Activated T-helper 1 cell treated with anti-CD3 and anti-CD28 coated beads, Interleukin-12 subunit alpha, Interleukin-12 subunit beta, Interleukin-2, Interleukin-4 antibody, amounts not matched to agents 30 ng/mL and 10 ng/mL and 1 ng/mL, durations not matched to agents 14 hours and 24 hours and 36 hours (primary cell): ENCODE data around the gene CD2BP2. TPM values are rescaled to one million over a fixed set of nuclear protein-coding genes. Genes with fewer than 3 reads are reported as not detected.
A peak's percentile ranks its signal among the peaks of the same experiment; 100 is the strongest.
"Not testable (repeated sequence)": the region's sequence is repeated elsewhere in the genome, so short reads cannot be mapped to it uniquely, and the experiment has no call there.

Source experiments
- DNase-seq: peaks from one replicate; pipeline ENCODE4 v3.0.0; 2021; ENCODE audit warnings: low spot score
- H3K27ac Mint-ChIP-seq: one replicate; pipeline ENCODE4 v1.8.0; 2021; ENCODE audit warnings: mild to moderate bottlenecking, mixed read lengths
- H3K27me3 Mint-ChIP-seq: one replicate; pipeline ENCODE4 v1.8.0; 2022; ENCODE audit warnings: mild to moderate bottlenecking, moderate library complexity, mixed read lengths; ENCODE audit not compliant: insufficient read depth
- H3K36me3 Mint-ChIP-seq: one replicate; pipeline ENCODE4 v1.8.0; 2021; ENCODE audit warnings: low read depth, mixed read lengths
- H3K4me1 Mint-ChIP-seq: one replicate; pipeline ENCODE4 v1.8.0; 2021; ENCODE audit warnings: low read depth, mixed read lengths
- H3K4me3 Mint-ChIP-seq: one replicate; pipeline ENCODE4 v1.8.0; 2021; ENCODE audit warnings: mild to moderate bottlenecking, moderate library complexity, mixed read lengths
- H3K9me3 Mint-ChIP-seq: one replicate; pipeline ENCODE4 v1.8.0; 2021; ENCODE audit warnings: mixed read lengths
- intact Hi-C: fragments of 100-400 bp; cut with micrococcal nuclease; formaldehyde crosslinking; loops from one replicate; pipeline ENCODE4 v1.15.1; 2024
- total RNA-seq: library from RNA; stranded (reverse); gene quantifications from 2 replicates; pipeline ENCODE4 v1.2.3, GENCODE V29; 2022

The CD2BP2 gene
- total RNA-seq, 1 donor from 2014 or later: 100 TPM

DNA sequence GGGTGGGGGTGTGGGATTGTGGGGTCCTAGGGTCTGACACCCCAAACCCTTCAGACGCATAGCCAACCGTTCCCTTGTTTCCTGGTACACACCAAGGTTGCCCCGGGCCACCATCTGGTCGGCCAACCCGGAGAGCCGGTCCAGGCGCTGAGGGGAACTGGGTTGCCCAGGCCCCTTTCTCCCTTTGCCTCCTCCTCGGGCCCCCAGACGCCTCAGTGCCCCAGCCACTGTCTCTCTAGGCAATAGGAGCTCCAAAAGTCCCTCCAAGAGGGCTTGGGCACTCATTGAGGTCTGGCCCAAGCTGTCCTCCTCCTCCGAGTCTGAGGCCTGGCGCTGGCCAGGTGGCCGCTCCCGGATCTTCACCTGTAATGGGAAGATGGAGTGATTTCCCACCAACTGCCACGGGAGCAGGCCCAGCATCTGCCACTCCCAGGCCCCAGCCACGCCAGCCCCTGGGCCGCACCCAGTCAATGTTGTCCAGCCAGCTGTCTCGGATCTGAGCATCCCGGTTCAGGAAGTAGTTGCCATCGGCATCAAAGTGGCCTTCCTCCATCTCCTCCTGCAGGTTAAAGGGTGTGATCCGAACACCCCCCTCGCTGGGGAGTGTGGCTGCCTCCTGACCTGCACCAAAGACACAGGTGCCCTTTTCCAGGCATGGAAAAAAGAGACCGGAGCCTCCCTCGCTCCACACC lies 1.5 kb downstream of the CD2BP2 start:
- Mint-ChIP-seq H3K27me3 (no peaks in the 10 kb centered on the region), H3K4me1 (peaks cover 54% of the 10 kb centered on the region), H3K36me3 (peaks cover 48% of the 10 kb centered on the region), H3K9me3 (no peaks in the 10 kb centered on the region), H3K4me3 (peak overlapping the region; percentile 91), H3K27ac (peak overlapping the region; percentile 84)
- DNase-seq: no peak
- intact Hi-C loops: no loop called here

DNA sequence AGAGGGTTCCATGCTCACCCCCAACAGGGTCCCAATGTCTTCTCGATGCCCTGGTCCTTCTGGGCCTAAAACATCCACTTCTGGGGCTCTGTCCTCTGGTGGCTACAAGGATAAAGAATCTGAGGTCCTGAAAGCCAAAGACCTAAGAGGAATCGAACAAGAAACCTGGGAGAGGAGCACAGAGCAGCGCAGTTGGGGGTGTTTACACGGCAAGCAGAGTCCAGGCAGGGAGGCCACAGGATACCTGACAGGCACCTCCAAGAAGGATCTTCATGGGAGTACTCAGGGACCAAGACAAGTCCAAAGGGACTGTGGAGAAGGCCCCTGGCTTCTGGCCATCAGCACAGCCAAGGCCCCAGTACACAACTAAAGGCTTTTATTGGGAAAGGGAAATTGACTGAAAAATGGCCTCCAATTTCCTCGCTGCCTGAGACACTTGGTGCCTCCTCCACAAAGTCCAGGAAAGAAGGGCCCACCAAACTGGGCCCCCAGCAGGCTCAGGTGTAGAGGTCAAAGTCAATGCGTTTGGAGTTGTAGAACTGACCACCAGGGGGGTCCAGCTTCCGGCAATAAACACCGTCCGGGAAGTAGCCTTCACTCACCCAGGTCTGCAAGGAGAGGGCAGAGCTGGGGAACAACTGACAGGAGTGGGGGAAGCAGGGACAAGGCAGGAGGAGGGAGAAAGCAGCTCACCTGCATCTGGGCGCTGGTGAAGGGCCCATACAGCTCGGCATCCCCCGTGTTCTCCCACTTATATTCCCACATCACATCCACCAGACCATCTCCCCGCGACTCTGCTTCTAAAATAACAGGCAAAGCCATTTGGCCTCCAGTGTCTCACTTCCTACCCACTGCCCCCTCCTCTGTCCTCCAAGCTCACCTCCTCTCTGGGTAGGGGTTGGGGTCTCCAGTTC lies 2.4 kb downstream of the CD2BP2 start:
- H3K36me3 Mint-ChIP-seq: peaks cover 47% of the 10 kb centered on the region
- H3K4me1 Mint-ChIP-seq: peaks cover 54% of the 10 kb centered on the region
- H3K27ac Mint-ChIP-seq: no peak overlapping the region

DNA sequence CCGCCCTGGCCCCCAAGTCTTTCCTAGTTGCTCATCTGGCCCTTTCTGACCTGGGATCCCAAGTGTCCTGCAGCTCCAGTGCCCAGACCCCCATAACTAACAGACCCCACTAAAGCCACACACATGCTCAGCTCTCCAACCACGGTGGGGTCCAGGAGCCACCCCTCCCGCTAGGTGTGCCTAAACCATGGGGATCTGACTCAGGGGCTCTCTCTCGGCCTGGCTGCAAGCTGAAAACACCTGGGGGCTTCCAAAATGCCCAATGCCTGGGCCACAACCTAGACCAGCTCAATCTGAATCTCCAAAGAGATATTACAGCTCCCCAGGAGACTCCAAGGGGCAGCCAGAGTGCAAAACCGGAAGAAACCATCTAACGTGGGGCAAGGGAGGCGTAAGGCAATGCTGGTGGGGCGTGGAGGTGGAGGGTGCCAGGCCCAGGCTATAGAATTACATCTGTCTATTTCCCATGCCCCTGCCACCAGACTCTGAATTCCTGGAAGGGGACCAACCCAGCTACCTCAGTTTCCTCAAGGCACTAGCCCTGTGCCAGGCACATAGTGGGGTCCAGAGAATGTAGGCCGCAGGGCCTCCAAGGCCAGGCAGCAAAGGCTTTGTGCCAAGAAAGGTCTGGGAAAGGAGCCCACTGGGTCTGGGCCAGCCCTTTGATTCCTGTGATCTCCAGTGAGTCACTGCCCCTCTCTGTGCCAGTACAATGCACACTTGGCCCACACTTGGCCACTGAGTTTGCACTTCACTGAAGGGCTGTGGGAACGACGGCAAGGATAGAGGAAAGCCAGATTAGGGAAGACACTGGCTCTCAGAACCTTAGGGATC lies 3.3 kb downstream of the CD2BP2 start:
- Mint-ChIP-seq H3K27ac (peak overlapping the region; percentile 58), H3K4me1 (peaks cover 54% of the 10 kb centered on the region), H3K36me3 (peaks cover 42% of the 10 kb centered on the region), H3K27me3 (no peaks in the 10 kb centered on the region), H3K4me3 (peak overlapping the region; percentile 53), H3K9me3 (no peaks in the 10 kb centered on the region)
- DNase-seq: no peak
- intact Hi-C loops: no loop called here

More for the DNA sequence above, 2.4 kb downstream of the CD2BP2 start:
- intact Hi-C loops: no loop called here
- Mint-ChIP-seq H3K27me3 (no peaks in the 10 kb centered on the region), H3K9me3 (no peaks in the 10 kb centered on the region), H3K4me3 (peak overlapping the region; percentile 53)
- DNase-seq: no peak

DNA sequence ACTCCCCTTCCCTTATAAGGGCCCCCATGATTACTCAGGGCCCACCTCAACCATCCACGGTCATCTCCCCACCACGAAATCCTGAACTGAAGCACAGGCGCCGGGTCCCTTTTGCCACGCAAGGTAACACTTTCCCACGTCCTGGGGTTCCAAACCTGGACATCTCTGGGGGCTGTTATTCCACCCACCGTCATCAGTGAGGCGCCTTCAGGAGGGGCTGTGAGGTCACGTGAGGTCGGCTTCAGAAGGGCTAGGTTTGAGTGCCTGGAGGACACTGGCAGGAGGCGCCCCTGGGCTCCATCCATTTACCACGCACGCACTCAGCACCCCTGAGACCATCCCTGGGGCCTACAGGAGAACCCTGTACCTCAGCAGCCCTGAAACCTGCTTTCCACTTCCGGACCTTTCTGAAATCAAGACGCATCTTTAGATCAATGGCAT lies 4.1 kb downstream of the CD2BP2 start:
- no peaks in the 10 kb centered on the region for H3K9me3 Mint-ChIP-seq
- peaks cover 50% of the 10 kb centered on the region for H3K4me1 Mint-ChIP-seq
- H3K4me3 Mint-ChIP-seq: no peak overlapping the region

DNA sequence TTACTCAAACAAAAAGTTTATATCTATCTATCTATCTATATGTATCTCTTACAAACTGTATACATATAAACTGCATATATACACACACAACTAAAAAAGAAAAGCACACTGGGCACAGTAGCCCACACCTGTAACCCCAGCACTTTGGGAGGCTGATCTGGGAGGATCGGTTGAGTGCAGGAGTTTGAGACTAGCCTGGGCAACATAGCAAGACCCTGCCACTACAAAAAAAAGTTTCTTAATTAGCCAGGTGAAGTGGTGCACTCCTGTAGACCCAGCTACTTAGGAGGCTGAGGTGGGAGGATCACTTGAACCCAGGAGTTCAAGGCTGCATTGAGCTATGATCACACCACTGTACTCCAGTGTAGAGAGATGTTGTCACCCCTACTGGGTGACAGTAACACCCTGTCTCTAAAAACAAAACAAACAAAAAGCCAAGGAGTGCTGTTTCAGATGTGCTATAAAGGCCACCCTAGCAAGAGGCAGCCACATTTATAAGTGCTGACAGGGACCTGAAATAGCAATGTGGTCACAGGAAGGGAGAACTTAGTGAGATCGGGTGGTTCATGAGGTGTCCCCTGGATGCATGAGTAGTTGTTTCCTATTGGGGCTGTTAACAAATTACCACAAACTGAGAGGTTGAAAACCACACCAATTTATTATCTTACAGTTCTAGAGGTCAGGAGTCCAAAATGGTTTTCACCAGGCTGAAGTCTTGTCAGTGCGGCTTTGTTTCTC lies 4.8 kb downstream of the CD2BP2 start:
- Mint-ChIP-seq H3K4me1 (peaks cover 43% of the 10 kb centered on the region), H3K9me3 (no peaks in the 10 kb centered on the region), H3K27ac (peak overlapping the region; percentile 69), H3K36me3 (peaks cover 37% of the 10 kb centered on the region), H3K4me3 (no peak overlapping the region), H3K27me3 (no peaks in the 10 kb centered on the region)
- DNase-seq: no peak
- intact Hi-C loops: no loop called here

More for the DNA sequence above, 4.1 kb downstream of the CD2BP2 start:
- DNase-seq: no peak
- Mint-ChIP-seq H3K27me3 (no peaks in the 10 kb centered on the region), H3K36me3 (peaks cover 38% of the 10 kb centered on the region), H3K27ac (peak overlapping the region; percentile 69)
- intact Hi-C loops: no loop called here

DNA sequence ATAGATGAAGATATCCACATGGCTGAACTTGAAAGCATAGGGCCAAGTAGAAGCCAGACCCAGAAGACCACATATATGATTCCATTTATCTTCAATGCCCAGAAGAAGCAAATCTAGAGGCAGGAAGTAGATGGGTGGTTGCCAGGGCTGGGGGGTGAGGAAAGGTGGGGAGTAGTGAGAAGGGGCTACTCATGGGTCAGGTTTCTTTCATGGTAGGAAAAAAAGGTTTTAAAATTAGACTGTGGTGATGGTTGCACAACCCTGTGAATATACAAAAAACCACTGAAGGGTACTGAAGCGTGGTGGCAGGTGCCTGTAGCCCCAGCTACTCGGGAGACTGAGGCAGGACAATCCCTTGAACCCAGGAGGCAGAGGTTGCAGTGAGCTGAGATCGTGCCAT lies 5.4 kb downstream of the CD2BP2 start:
- no peaks in the 10 kb centered on the region for H3K27me3 Mint-ChIP-seq
- no peak overlapping the region for H3K4me3 Mint-ChIP-seq
- peak overlapping the region; percentile 91 for H3K27ac Mint-ChIP-seq
- H3K9me3 Mint-ChIP-seq: no peaks in the 10 kb centered on the region
- no peak for DNase-seq
- H3K4me1 Mint-ChIP-seq: peaks cover 40% of the 10 kb centered on the region
- intact Hi-C loops: no loop called here
- peaks cover 34% of the 10 kb centered on the region for H3K36me3 Mint-ChIP-seq

DNA sequence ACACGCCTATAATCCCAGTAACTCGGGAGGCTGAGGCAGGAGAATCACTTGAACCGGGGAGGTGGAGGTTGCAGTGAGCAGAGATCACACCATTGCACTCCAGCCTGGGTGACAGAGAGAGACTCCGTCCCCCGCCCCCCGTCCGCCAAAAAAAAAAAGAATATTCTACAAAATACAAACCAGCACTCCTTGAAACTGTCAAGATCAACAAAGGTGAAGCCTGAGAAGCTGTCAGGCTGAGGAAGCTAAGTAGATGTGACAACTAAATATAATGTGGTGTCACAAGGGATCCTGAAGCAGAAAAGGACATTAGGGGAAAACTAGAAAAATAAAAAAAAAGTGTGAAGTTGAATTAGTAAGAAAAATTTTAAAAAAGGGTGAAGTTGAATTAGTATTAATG lies 6.2 kb downstream of the CD2BP2 start:
- intact Hi-C loops: no loop called here
- Mint-ChIP-seq H3K36me3 (peaks cover 29% of the 10 kb centered on the region), H3K9me3 (no peaks in the 10 kb centered on the region), H3K27ac (peak overlapping the region; percentile 62), H3K4me3 (no peak overlapping the region), H3K4me1 (peaks cover 32% of the 10 kb centered on the region), H3K27me3 (no peaks in the 10 kb centered on the region)
- DNase-seq: no peak

DNA sequence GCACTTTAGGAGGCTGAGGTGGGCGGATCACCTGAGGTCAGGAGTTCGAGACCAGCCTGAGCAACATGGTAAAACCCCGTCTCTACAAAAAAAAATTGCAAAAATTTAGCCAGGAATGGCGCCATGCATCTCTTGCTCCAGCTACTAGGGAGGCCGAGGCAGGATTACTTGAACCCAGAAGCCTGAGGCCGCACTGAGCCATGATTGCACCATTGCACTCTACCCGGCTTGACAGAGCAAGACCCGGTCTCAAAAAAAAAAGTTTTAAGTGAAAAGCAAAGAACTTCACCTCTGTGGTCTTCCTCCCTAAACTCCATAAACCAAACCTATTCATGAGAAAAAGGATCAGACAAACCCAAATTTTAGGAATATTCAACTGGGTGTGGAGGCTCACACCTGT lies 7.0 kb downstream of the CD2BP2 start:
- Mint-ChIP-seq H3K4me1 (peaks cover 28% of the 10 kb centered on the region), H3K36me3 (peaks cover 28% of the 10 kb centered on the region), H3K9me3 (no peaks in the 10 kb centered on the region), H3K4me3 (no peak overlapping the region), H3K27me3 (no peaks in the 10 kb centered on the region), H3K27ac (no peak overlapping the region)
- intact Hi-C loops: no loop called here
- no peak for DNase-seq

DNA sequence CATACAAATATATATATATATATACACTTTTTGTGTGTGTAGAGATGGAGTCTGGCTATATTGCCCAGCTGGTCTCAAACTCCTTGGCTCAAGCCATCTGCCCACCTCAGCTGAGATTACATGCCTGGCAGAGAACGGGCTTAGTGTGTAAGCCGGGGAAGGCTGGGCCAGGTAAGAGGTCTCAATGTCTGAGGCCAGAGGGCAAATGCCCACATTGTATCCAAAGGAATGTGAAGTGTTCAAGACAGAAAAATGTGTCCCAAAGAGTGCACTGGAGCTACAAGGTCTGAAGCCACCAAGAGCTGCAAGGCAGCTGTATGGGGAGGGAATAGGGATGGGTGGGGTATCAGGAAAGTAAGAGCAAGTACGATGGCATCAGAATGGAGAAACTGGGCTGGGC lies 8.8 kb downstream of the CD2BP2 start:
- no peak for DNase-seq
- Mint-ChIP-seq H3K4me1 (peaks cover 16% of the 10 kb centered on the region), H3K27ac (no peak overlapping the region), H3K27me3 (no peaks in the 10 kb centered on the region), H3K9me3 (no peaks in the 10 kb centered on the region), H3K4me3 (no peak overlapping the region), H3K36me3 (peaks cover 17% of the 10 kb centered on the region)
- intact Hi-C loops: no loop called here

DNA sequence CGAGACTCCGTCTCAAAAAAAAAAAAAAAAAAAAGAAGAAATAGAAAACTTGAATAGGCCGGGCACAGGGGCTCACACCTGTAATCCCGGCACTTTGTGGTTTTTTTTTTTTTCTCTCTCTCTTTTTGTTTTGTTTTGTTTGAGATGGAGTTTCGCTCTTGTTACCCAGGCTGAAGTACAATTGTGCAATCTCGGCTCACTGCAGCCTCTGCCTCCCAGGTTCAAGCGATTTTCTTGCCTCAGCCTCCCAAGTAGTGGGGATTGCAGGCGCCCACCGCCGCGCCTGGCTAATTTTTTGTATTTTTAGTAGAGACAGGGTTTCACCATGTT lies 11.7 kb downstream of the CD2BP2 start:
- H3K36me3 Mint-ChIP-seq, H3K27ac Mint-ChIP-seq, H3K9me3 Mint-ChIP-seq, H3K4me3 Mint-ChIP-seq, H3K27me3 Mint-ChIP-seq, DNase-seq, intact Hi-C loops, H3K4me1 Mint-ChIP-seq: not testable (repeated sequence)

DNA sequence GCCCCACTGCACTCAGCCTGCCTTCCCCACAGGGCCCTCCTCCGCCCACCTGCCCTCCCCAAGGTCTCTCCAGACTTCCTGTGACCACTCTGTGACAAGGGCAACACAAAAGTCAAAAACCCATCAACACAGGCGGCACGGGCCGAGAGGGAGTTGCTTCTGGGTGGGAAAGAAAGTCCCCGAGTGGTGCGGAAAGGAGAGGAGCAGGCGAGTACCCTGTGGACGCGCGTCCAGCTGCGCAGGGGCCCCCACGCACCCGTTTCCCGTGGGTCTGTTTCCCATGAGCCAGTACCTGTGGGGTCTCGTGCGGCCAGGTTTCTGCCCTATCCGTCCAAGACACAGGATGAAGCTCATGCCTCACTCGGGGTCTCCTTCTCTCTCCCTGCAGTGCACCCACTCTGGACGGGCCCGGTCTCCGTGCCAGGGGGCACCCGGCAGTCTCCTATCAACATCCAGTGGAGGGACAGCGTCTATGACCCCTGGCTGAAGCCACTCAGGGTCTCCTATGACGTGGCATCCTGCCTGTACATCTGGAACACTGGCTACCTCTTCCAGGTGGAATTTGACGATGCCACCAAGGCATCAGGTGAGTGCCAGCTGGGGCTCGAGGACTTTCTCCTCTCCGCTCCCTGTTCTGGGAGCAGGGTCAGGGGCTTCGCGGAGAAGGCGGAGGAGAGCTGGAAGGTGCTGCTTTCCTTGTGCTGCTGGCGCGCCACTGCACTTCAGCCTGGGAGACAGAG lies 12.2 kb downstream of the CD2BP2 start:
- no peak for DNase-seq
- no peaks in the 10 kb centered on the region for H3K36me3 Mint-ChIP-seq
- H3K4me3 Mint-ChIP-seq: no peak overlapping the region
- intact Hi-C loops: no loop called here
- no peaks in the 10 kb centered on the region for H3K27me3 Mint-ChIP-seq
- H3K4me1 Mint-ChIP-seq: peaks cover 5% of the 10 kb centered on the region
- no peaks in the 10 kb centered on the region for H3K9me3 Mint-ChIP-seq
- H3K27ac Mint-ChIP-seq: no peak overlapping the region

DNA sequence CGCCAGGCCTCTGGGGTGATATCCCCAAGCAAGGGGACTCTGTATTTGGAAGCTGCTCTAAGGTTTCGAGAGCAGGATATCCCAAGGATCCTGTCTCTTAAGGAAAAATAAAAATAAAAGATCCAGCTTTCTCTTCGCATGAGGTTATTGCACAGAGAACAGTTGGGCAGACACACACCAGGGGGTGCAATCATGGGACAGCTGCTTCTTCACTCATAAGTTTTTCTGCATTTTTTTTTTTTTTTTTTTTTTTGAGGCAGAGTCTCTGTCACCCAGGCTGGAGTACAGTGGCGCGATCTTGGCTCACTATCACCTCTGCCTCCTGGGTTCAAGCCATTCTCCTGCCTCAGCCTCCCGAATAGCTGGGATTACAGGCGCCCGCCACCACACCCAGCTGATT lies 13.1 kb downstream of the CD2BP2 start:
- H3K36me3 Mint-ChIP-seq, H3K4me1 Mint-ChIP-seq, H3K9me3 Mint-ChIP-seq, DNase-seq, H3K4me3 Mint-ChIP-seq, H3K27ac Mint-ChIP-seq, intact Hi-C loops, H3K27me3 Mint-ChIP-seq: not testable (repeated sequence)
